SK-N-SH (cell line): ENCODE results near the gene COQ6. TPM values are rescaled to one million over a fixed set of nuclear protein-coding genes. Genes with fewer than 3 reads are reported as not detected.
"Not testable (repeated sequence)": the region's sequence is repeated elsewhere in the genome, so short reads cannot be mapped to it uniquely, and the experiment has no call there.

Experiments used
- CTCF ChIA-PET: fragments of 300-600, 350-600 bp; formaldehyde crosslinking; extraction: SDS; loops from one replicate; lab custom pipeline; 2021; lab: Yijun Ruan, JAX
- POLR2A ChIA-PET: fragments of 350-600 bp; sonication (Branson Sonifier 250); formaldehyde crosslinking; extraction: SDS; loops from one replicate; lab custom pipeline; 2020; ENCODE audit warnings: antibody characterized with exemption, inconsistent platforms; lab: Yijun Ruan, JAX
- DNase-seq: peaks from one replicate; pipeline ENCODE4 v3.0.0; 2012
- H2AFZ ChIP-seq: fragments of 200-600 bp; sonication (generic); 2 replicates; pipeline ENCODE4 v1.8.1; 2016; ENCODE audit warnings: antibody characterized with exemption, mild to moderate bottlenecking, low read depth
- H3F3A ChIP-seq: fragments of 200-600 bp; sonication (generic); replicated peaks from 2 replicates; pipeline ENCODE3; 2016; ENCODE audit warnings: antibody characterized with exemption, mild to moderate bottlenecking; ENCODE audit not compliant: insufficient read depth
- H3K27ac ChIP-seq, 2 experiments: fragments of 200-500 bp in 1 of 2; fragments of 200-600 bp in 1 of 2; sonication (Bioruptor generic) in 1 of 2; sonication (generic), shearing (Covaris generic) in 1 of 2; 2 replicates each; pipeline versions ENCODE4 v1.5.1 to v1.6.1; 2014 to 2016; ENCODE audit warnings: low read depth in 2 of 2, inconsistent platforms in 1 of 2, low read length in 1 of 2, mild to moderate bottlenecking in 1 of 2, mixed read lengths in 1 of 2
- H3K27me3 ChIP-seq: fragments of 200-600 bp; sonication (generic), shearing (Covaris generic); 2 replicates; pipeline ENCODE4 v1.6.1; 2016; ENCODE audit warnings: mixed run types; ENCODE audit not compliant: insufficient read depth
- H3K36me3 ChIP-seq, 2 experiments: fragments of 200-500 bp in 1 of 2; fragments of 200-600 bp in 1 of 2; sonication (Bioruptor generic) in 1 of 2; sonication (generic) in 1 of 2; replicated peaks in 1 of 2; 2 replicates each; pipeline versions ENCODE3 to v1.5.1; 2014 to 2016; ENCODE audit warnings: low read length in 1 of 2, mild to moderate bottlenecking in 1 of 2; ENCODE audit not compliant: insufficient read depth in 2 of 2, control insufficient read depth in 1 of 2
- H3K4me1 ChIP-seq, 2 experiments: fragments of 200-500 bp in 1 of 2; fragments of 200-600 bp in 1 of 2; sonication (Bioruptor generic) in 1 of 2; sonication (generic), shearing (Covaris generic) in 1 of 2; 2 replicates each; pipeline versions ENCODE4 v1.5.1 to v1.6.1; 2014 to 2016; ENCODE audit warnings: low read depth in 1 of 2, low read length in 1 of 2, mixed run types in 1 of 2; ENCODE audit not compliant: insufficient read depth in 2 of 2, control insufficient read depth in 1 of 2
- H3K4me2 ChIP-seq: fragments of 200-600 bp; sonication (generic), shearing (Covaris generic); 2 replicates; pipeline ENCODE4 v1.6.1; 2017; ENCODE audit warnings: mixed run types
- H3K4me3 ChIP-seq, 2 experiments: fragments of 200-500 bp in 1 of 2; fragments of 200-600 bp in 1 of 2; sonication (Bioruptor generic) in 1 of 2; sonication (generic), shearing (Covaris generic) in 1 of 2; 2 replicates each; pipeline versions ENCODE4 v1.5.1 to v1.8.1; 2014 to 2016; ENCODE audit warnings: low read depth in 2 of 2, inconsistent platforms in 1 of 2, low read length in 1 of 2, mild to moderate bottlenecking in 1 of 2, mixed read lengths in 1 of 2, moderate library complexity in 1 of 2
- H3K79me2 ChIP-seq: fragments of 200-600 bp; sonication (generic); 2 replicates; pipeline ENCODE4 v1.8.1; 2017; ENCODE audit warnings: mild to moderate bottlenecking; ENCODE audit not compliant: insufficient read depth
- H3K9ac ChIP-seq: fragments of 200-600 bp; sonication (generic); 2 replicates; pipeline ENCODE4 v1.6.1; 2017; ENCODE audit warnings: mixed run types
- H3K9me2 ChIP-seq: fragments of 200-600 bp; sonication (generic); 2 replicates; pipeline ENCODE4 v1.6.1; 2017; ENCODE audit warnings: mixed run types
- H3K9me3 ChIP-seq: fragments of 200-600 bp; sonication (generic); 2 replicates; pipeline ENCODE4 v1.6.1; 2017; ENCODE audit warnings: mixed run types, mild to moderate bottlenecking, moderate library complexity
- H4K20me1 ChIP-seq: fragments of 200-600 bp; sonication (generic); 2 replicates; pipeline ENCODE4 v1.6.1; 2017; ENCODE audit warnings: mild to moderate bottlenecking, mixed run types; ENCODE audit not compliant: insufficient read depth
- CHD2 ChIP-seq: fragments of 150-350 bp; IDR thresholded peaks from 2 replicates; pipeline ENCODE4 v1.6.1; 2018; ENCODE audit warnings: low read length; ENCODE audit not compliant: partially characterized antibody
- ELF1 ChIP-seq: IDR thresholded peaks from 2 replicates; pipeline ENCODE4 v1.4.0; 2012
- EP300 ChIP-seq, 2 experiments: IDR thresholded peaks; 2 replicates each; pipeline versions ENCODE4 v1.4.0 to v1.6.1; 2012; ENCODE audit warnings: borderline replicate concordance in 1 of 2, low read depth in 1 of 2, low read length in 1 of 2
- FOSL2 ChIP-seq: IDR thresholded peaks from 2 replicates; pipeline ENCODE4 v1.4.0; 2012; ENCODE audit warnings: low read depth, mild to moderate bottlenecking, moderate library complexity, borderline replicate concordance
- FOXJ3 ChIP-seq: sonication (generic); formaldehyde crosslinking; IDR thresholded peaks from 2 replicates; pipeline ENCODE4 v1.5.1; 2020; ENCODE audit warnings: mild to moderate bottlenecking, missing genetic modification reagents
- GATA2 ChIP-seq: sonication (generic); formaldehyde crosslinking; IDR thresholded peaks from 2 replicates; pipeline ENCODE4 v1.5.0; 2020; ENCODE audit warnings: mild to moderate bottlenecking, missing genetic modification reagents
- MEF2A ChIP-seq: IDR thresholded peaks from 2 replicates; pipeline ENCODE4 v1.4.0; 2012; ENCODE audit warnings: low read depth, borderline replicate concordance
- MXI1 ChIP-seq: IDR thresholded peaks from 2 replicates; pipeline ENCODE4 v1.6.1; 2012; ENCODE audit warnings: mild to moderate bottlenecking, low read depth, low read length, improper control_type of control experiment
- NFIC ChIP-seq: IDR thresholded peaks from 2 replicates; pipeline ENCODE4 v1.4.0; 2012; ENCODE audit warnings: borderline replicate concordance
- RAD21 ChIP-seq: IDR thresholded peaks from 2 replicates; pipeline ENCODE4 v1.6.1; 2012; ENCODE audit warnings: mild to moderate bottlenecking, low read length
- RCOR1 ChIP-seq: fragments of 150-350 bp; IDR thresholded peaks from 2 replicates; pipeline ENCODE4 v1.6.1; 2017; ENCODE audit warnings: antibody characterized with exemption, low read length
- RFX5 ChIP-seq: IDR thresholded peaks from 2 replicates; pipeline ENCODE4 v1.6.1; 2012; ENCODE audit warnings: mild to moderate bottlenecking, improper control_type of control experiment, low read length
- SIN3A ChIP-seq: IDR thresholded peaks from 2 replicates; pipeline ENCODE4 v1.6.1; 2012; ENCODE audit warnings: low read depth, mild to moderate bottlenecking, low read length, moderate library complexity, borderline replicate concordance
- SMC3 ChIP-seq: IDR thresholded peaks from 2 replicates; pipeline ENCODE4 v1.6.1; 2012; ENCODE audit warnings: low read depth, low read length, improper control_type of control experiment
- TAF1 ChIP-seq: IDR thresholded peaks from 2 replicates; pipeline ENCODE4 v1.6.1; 2012; ENCODE audit warnings: low read depth, mild to moderate bottlenecking, low read length, moderate library complexity, borderline replicate concordance
- TEAD4 ChIP-seq: IDR thresholded peaks from 2 replicates; pipeline ENCODE4 v1.4.0; 2012; ENCODE audit warnings: mild to moderate bottlenecking, borderline replicate concordance; ENCODE audit not compliant: insufficient read depth
- WGBS: methylation state at CpG from one replicate; pipeline ENCODE4 v1.1.6; 2017; ENCODE audit warnings: low lambda C conversion rate; 5-methylcytosine and 5-hydroxymethylcytosine counted together
- polyA plus RNA-seq, 3 experiments: library from polyadenylated mRNA; depleted of rRNA; stranded (reverse); fragments of >200 nt; gene quantifications; 2 replicates each; pipeline ENCODE4 v1.2.3, GENCODE V29; 2012
- TF ChIP-seq, protein P1 (sequence below): fragments of 200-600 bp; sonication (generic); IDR thresholded peaks from 2 replicates; pipeline ENCODE4 v1.6.1; 2017; ENCODE audit warnings: antibody characterized with exemption, mild to moderate bottlenecking, moderate library complexity
- TF ChIP-seq, protein P2 (sequence below): IDR thresholded peaks from 2 replicates; pipeline ENCODE4 v1.4.0; 2012; ENCODE audit warnings: low read depth, borderline replicate concordance
- TF ChIP-seq, protein P3 (sequence below): IDR thresholded peaks from 2 replicates; pipeline ENCODE4 v1.4.0; 2012; ENCODE audit warnings: low read depth

Gene COQ6
- polyA plus RNA-seq, 1 of the 3 experiments (the other 2 are of a cell fraction): 38.8 TPM

DNA sequence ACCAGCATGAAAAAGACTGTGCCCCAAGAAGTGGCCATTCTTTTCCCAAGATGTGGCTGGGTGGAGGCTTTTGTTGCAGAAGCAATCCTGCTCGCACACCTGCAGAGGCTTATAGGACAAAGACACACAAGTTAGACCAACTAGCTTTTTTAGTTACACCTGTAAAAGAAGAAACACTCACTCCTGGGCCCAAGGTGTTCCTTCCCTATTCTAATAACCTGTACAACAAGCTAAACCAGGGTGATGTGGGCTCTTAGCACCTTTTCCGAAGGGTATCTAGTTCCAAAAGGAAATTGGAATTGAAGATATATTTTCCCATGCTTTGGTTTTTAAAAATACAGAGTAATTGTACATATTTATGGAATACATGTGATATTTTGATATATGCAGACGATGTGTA, 38.0 kb downstream of the COQ6 start:
- TF ChIP-seq SIN3A: no peak
- TF ChIP-seq FOXJ3 (CRISPR knock-in tag): no peak
- TF ChIP-seq, protein P1, sequence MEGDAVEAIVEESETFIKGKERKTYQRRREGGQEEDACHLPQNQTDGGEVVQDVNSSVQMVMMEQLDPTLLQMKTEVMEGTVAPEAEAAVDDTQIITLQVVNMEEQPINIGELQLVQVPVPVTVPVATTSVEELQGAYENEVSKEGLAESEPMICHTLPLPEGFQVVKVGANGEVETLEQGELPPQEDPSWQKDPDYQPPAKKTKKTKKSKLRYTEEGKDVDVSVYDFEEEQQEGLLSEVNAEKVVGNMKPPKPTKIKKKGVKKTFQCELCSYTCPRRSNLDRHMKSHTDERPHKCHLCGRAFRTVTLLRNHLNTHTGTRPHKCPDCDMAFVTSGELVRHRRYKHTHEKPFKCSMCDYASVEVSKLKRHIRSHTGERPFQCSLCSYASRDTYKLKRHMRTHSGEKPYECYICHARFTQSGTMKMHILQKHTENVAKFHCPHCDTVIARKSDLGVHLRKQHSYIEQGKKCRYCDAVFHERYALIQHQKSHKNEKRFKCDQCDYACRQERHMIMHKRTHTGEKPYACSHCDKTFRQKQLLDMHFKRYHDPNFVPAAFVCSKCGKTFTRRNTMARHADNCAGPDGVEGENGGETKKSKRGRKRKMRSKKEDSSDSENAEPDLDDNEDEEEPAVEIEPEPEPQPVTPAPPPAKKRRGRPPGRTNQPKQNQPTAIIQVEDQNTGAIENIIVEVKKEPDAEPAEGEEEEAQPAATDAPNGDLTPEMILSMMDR: no peak
- TF ChIP-seq TAF1: no peak
- Histone ChIP-seq H3K4me1 (no peaks in the 10 kb centered on the region), H3F3A (no peaks in the 10 kb centered on the region), H3K79me2 (no peaks in the 10 kb centered on the region), H3K9me2 (no peaks in the 10 kb centered on the region), H2AFZ (no peak overlapping the region), H3K27ac (no peak overlapping the region), H3K36me3 (peaks cover 0 to 6% of the 10 kb centered on the region in 2 experiments), H3K4me2 (no peak overlapping the region), H3K4me3 (no peak overlapping the region), H3K9ac (no peak overlapping the region), H3K27me3 (no peaks in the 10 kb centered on the region), H3K9me3 (no peaks in the 10 kb centered on the region), H4K20me1 (no peaks in the 10 kb centered on the region)
- DNase-seq: no peak
- CTCF ChIA-PET: interaction anchor here (1.0 to 1.1 kb wide), 2 partner anchors 11 to 12 kb away, joined by 3 read pairs; no protein-coding TSS in a partner anchor
- 94% methylated on average over 3 of the region's 3 CpGs for WGBS
- POLR2A ChIA-PET: no interaction called here

DNA sequence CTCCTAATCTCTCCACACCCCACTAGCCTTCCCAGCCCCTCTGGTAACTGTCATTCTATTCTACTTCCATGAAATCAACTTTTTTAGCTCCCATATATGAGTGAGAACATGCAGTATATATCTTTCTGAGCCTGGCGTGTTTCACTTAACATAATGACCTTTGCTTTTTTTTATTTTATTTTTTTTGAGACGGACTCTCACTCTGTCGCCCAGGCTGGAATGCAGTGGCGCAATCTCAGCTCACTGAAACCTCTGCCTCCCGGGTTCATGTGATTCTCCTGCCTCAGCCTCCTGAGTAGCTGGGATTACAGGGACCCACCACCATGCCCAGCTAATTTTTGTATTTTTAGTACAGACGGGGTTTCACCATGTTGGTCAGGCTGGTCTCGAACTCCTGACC, 38.6 kb downstream of the COQ6 start:
- H3K27ac ChIP-seq, H3K9me2 ChIP-seq, H3K4me2 ChIP-seq, H3K9ac ChIP-seq, H2AFZ ChIP-seq, H3K9me3 ChIP-seq, H3K36me3 ChIP-seq, H3K4me1 ChIP-seq, H3K27me3 ChIP-seq, H3K79me2 ChIP-seq, DNase-seq, H4K20me1 ChIP-seq, H3F3A ChIP-seq, POLR2A ChIA-PET, H3K4me3 ChIP-seq: not testable (repeated sequence)
- CTCF ChIA-PET: interaction anchor here (0.6 to 1.1 kb wide), 3 partner anchors 10 to 335 kb away, joined by 3 read pairs; no protein-coding TSS in a partner anchor
- WGBS: 88% methylated on average over 7 of the region's 7 CpGs

DNA sequence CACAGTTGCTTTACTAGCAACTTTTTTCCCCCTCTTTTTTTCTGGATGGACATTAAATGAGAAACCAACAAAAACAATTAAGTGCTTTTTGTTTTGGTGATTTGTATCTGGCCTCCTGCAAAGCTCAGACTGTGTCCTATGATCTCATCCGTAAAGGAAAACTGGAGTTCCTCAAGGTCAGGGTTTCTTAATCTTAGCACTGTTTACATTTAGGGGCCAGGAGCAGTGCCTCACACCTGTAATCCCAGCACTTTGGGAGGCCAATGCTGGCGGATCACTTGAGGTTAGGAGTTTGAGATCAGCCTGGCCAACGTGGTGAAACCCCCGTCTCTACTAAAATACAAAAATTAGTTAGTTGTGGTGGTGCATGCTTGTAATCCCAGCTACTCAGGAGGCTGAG, 41.0 kb downstream of the COQ6 start:
- Histone ChIP-seq H3F3A (no peaks in the 10 kb centered on the region), H3K9ac (no peak overlapping the region), H3K4me1 (no peaks in the 10 kb centered on the region), H2AFZ (no peak overlapping the region), H4K20me1 (no peaks in the 10 kb centered on the region), H3K36me3 (peaks cover 0 to 6% of the 10 kb centered on the region in 2 experiments), H3K9me3 (no peaks in the 10 kb centered on the region), H3K79me2 (no peaks in the 10 kb centered on the region), H3K27ac (no peak overlapping the region), H3K4me3 (no peak overlapping the region), H3K4me2 (no peak overlapping the region), H3K27me3 (no peaks in the 10 kb centered on the region), H3K9me2 (no peaks in the 10 kb centered on the region)
- DNase-seq: no peak
- WGBS: 87% methylated on average over 4 of the region's 4 CpGs
- ChIA-PET POLR2A (no interaction called here), CTCF (no interaction called here)
- TF ChIP-seq NFIC (no peak), MXI1 (no peak), RCOR1 (no peak), SMC3 (no peak), TAF1 (no peak), FOXJ3 (CRISPR knock-in tag) (no peak), RFX5 (no peak), GATA2 (CRISPR knock-in tag) (no peak), TEAD4 (no peak), CHD2 (no peak), RAD21 (no peak), MEF2A (no peak), EP300 (IDR thresholded peaks at IDR 0.05; ENCODE audit: borderline replicate concordance in 1 of 2, low read depth in 1 of 2, low read length in 1 of 2) (no peak), FOSL2 (no peak), ELF1 (no peak)
- TF ChIP-seq, protein P2, sequence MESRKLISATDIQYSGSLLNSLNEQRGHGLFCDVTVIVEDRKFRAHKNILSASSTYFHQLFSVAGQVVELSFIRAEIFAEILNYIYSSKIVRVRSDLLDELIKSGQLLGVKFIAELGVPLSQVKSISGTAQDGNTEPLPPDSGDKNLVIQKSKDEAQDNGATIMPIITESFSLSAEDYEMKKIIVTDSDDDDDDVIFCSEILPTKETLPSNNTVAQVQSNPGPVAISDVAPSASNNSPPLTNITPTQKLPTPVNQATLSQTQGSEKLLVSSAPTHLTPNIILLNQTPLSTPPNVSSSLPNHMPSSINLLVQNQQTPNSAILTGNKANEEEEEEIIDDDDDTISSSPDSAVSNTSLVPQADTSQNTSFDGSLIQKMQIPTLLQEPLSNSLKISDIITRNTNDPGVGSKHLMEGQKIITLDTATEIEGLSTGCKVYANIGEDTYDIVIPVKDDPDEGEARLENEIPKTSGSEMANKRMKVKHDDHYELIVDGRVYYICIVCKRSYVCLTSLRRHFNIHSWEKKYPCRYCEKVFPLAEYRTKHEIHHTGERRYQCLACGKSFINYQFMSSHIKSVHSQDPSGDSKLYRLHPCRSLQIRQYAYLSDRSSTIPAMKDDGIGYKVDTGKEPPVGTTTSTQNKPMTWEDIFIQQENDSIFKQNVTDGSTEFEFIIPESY: no peak
- TF ChIP-seq, protein P3, sequence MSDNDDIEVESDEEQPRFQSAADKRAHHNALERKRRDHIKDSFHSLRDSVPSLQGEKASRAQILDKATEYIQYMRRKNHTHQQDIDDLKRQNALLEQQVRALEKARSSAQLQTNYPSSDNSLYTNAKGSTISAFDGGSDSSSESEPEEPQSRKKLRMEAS: no peak
